DND-41 (cell line): ENCODE measurements around the gene UBFD1.

ENCODE experiments used
- ATAC-seq: fragments of 200-7000 bp; cut with Tn5 transposase; 3 replicates; pipeline ENCODE4 v1.9.1; 2021; ENCODE audit warnings: low read depth; ENCODE audit not compliant: insufficient read depth
- DNase-seq: peaks from one replicate; pipeline ENCODE4 v3.0.0-alpha.2; 2020
- H2AFZ ChIP-seq: 2 replicates; pipeline ENCODE4 v1.6.0; 2012; ENCODE audit warnings: low read depth, low read length
- H3K27ac ChIP-seq: 2 replicates; pipeline ENCODE4 v1.5.1; 2012; ENCODE audit warnings: low read length, inconsistent platforms
- H3K27me3 ChIP-seq: fragments of 200-600 bp; sonication (generic); 2 replicates; pipeline ENCODE4 v1.6.0; 2012; ENCODE audit warnings: low read length, mild to moderate bottlenecking, inconsistent platforms; ENCODE audit not compliant: insufficient read depth, poor library complexity
- H3K36me3 ChIP-seq: 2 replicates; pipeline ENCODE4 v1.5.1; 2012; ENCODE audit warnings: low read length, inconsistent platforms; ENCODE audit not compliant: insufficient read depth
- H3K4me1 ChIP-seq: 2 replicates; pipeline ENCODE4 v1.5.1; 2012; ENCODE audit warnings: mild to moderate bottlenecking, low read length; ENCODE audit not compliant: insufficient read depth
- H3K4me2 ChIP-seq: 2 replicates; pipeline ENCODE4 v1.6.0; 2012; ENCODE audit warnings: mild to moderate bottlenecking, moderate library complexity, low read length, inconsistent platforms; ENCODE audit not compliant: insufficient read depth
- H3K4me3 ChIP-seq, 2 experiments: fragments of 200-600 bp in 1 of 2; shearing (Covaris generic) in 1 of 2; 2 replicates each; pipeline ENCODE4 v1.5.1; 2012 to 2016; ENCODE audit warnings: inconsistent platforms in 2 of 2, low read length in 2 of 2, mild to moderate bottlenecking in 2 of 2, low read depth in 1 of 2, moderate library complexity in 1 of 2
- H3K79me2 ChIP-seq: 2 replicates; pipeline ENCODE4 v1.6.0; 2012; ENCODE audit warnings: low read length, inconsistent platforms; ENCODE audit not compliant: insufficient read depth
- H3K9ac ChIP-seq: 2 replicates; pipeline ENCODE4 v1.6.0; 2012; ENCODE audit warnings: low read depth, mild to moderate bottlenecking, inconsistent platforms, low read length, moderate library complexity
- H3K9me3 ChIP-seq: 2 replicates; pipeline ENCODE4 v1.5.1; 2012; ENCODE audit warnings: low read length, moderate library complexity, mild to moderate bottlenecking, inconsistent platforms; ENCODE audit not compliant: insufficient read depth, severe bottlenecking
- H4K20me1 ChIP-seq: 2 replicates; pipeline ENCODE4 v1.6.0; 2012; ENCODE audit warnings: low read length; ENCODE audit not compliant: insufficient read depth
- CTCF ChIP-seq: IDR thresholded peaks from 2 replicates; pipeline ENCODE4 v1.5.1; 2012; ENCODE audit warnings: borderline replicate concordance, low read length, moderate library complexity, mild to moderate bottlenecking; ENCODE audit not compliant: poor library complexity, severe bottlenecking; ENCODE audit errors: extremely low read depth
- EZH2 ChIP-seq: IDR thresholded peaks from 3 replicates; pipeline ENCODE4 v1.6.1; 2012; ENCODE audit warnings: borderline replicate concordance, low read depth, mild to moderate bottlenecking, moderate library complexity, low read length, inconsistent platforms; ENCODE audit not compliant: severe bottlenecking

Gene UBFD1

GRCh38 chr16:23567602-23568001 is 10.1 kb downstream of the UBFD1 start:
- no peak overlapping the region for H3K9ac ChIP-seq
- no peaks in the 10 kb centered on the region for H3K27me3 ChIP-seq
- H3K9me3 ChIP-seq, result no peaks in the 10 kb centered on the region

GRCh38 chr16:23570992-23571632 is 13.6 kb downstream of the UBFD1 start:
- H3K36me3 ChIP-seq, result peaks cover 68% of the 10 kb centered on the region
- H3K79me2 ChIP-seq, result no peaks in the 10 kb centered on the region
- H3K27me3 ChIP-seq, result no peaks in the 10 kb centered on the region
- no peak overlapping the region for H3K9ac ChIP-seq
- TF ChIP-seq EZH2 (no peak), CTCF (no peak)
- H2AFZ ChIP-seq, result no peak overlapping the region
- no peaks in the 10 kb centered on the region for H3K9me3 ChIP-seq
- H3K27ac ChIP-seq, result no peak overlapping the region
- DNase-seq (no peak), ATAC-seq (no peak)
- no peak overlapping the region for H3K4me3 ChIP-seq
- H3K4me2 ChIP-seq, result no peak overlapping the region
- no peaks in the 10 kb centered on the region for H4K20me1 ChIP-seq
- H3K4me1 ChIP-seq, result no peaks in the 10 kb centered on the region

More at GRCh38 chr16:23567602-23568001, 10.1 kb downstream of the UBFD1 start:
- Histone ChIP-seq H4K20me1 (0 out of 2 replicates have a peak, but pooled peaks cover 3% of the 10 kb centered on the region), H3K4me3 (no peak overlapping the region), H3K27ac (no peak overlapping the region), H3K4me1 (no peaks in the 10 kb centered on the region), H3K36me3 (peaks cover 88% of the 10 kb centered on the region), H3K79me2 (no peaks in the 10 kb centered on the region), H3K4me2 (no peak overlapping the region), H2AFZ (no peak overlapping the region)
- DNase-seq, result no peak
- no peak for TF ChIP-seq EZH2
- no peak for ATAC-seq

DNA sequence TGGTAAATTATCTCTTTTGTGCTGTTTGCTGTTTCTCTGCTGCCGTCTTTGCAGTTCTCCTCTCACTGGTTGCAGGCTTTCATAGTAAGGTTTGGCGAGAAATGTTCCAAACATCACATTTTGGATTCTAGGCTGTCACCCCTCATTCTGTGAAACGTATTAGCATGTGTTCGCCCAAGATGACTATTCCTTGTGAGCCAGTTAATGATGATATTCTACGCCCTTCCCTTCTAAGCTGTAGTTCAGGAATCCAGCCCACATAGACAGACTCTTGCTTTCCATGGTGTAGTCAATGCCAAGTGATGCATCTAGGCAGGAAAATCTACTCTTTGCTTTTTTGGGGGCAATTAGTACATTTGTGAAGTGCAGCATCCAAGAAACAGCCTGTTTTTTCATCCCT is 14.4 kb downstream of the UBFD1 start:
- no peaks in the 10 kb centered on the region for H3K4me1 ChIP-seq
- DNase-seq, result no peak
- peaks cover 64% of the 10 kb centered on the region for H3K36me3 ChIP-seq
- no peaks in the 10 kb centered on the region for H4K20me1 ChIP-seq
- no peaks in the 10 kb centered on the region for H3K9me3 ChIP-seq
- no peaks in the 10 kb centered on the region for H3K27me3 ChIP-seq
- ATAC-seq, result no peak
- H3K9ac ChIP-seq, result no peak overlapping the region
- no peak overlapping the region for H3K4me3 ChIP-seq
- no peaks in the 10 kb centered on the region for H3K79me2 ChIP-seq
- no peak overlapping the region for H2AFZ ChIP-seq
- no peak overlapping the region for H3K27ac ChIP-seq
- H3K4me2 ChIP-seq, result no peak overlapping the region
- TF ChIP-seq EZH2, result no peak
- no peak for TF ChIP-seq CTCF

- H3K4me3 ChIP-seq, result no peak overlapping the region
- H3K79me2 ChIP-seq, result no peaks in the 10 kb centered on the region
- H3K4me2 ChIP-seq, result no peak overlapping the region
- H3K9ac ChIP-seq, result no peak overlapping the region
- H3K4me1 ChIP-seq, result no peaks in the 10 kb centered on the region
- no peaks in the 10 kb centered on the region for H3K27me3 ChIP-seq
- ATAC-seq (no peak), DNase-seq (no peak)
- peaks cover 59% of the 10 kb centered on the region for H3K36me3 ChIP-seq
- no peak overlapping the region for H3K27ac ChIP-seq
- TF ChIP-seq EZH2 (no peak), CTCF (no peak)
- H4K20me1 ChIP-seq, result no peaks in the 10 kb centered on the region
- no peaks in the 10 kb centered on the region for H3K9me3 ChIP-seq
- no peak overlapping the region for H2AFZ ChIP-seq
These were observed 14.9 kb downstream of the UBFD1 start for GRCh38 chr16:23572394-23572793.
